SU-DHL-6 (cell line): Measurements from ENCODE around the gene MCAT.

Experiments
- H2AFZ ChIP-seq: fragments of 200-600 bp; sonication (generic); 2 replicates; pipeline ENCODE4 v1.6.1; 2014; ENCODE audit warnings: low read depth, mild to moderate bottlenecking, moderate library complexity, mixed read lengths, antibody characterized with exemption, low read length; ENCODE audit not compliant: severe bottlenecking
- H3F3A ChIP-seq: fragments of 200-600 bp; shearing (Covaris generic); 2 replicates; pipeline ENCODE4 v1.6.0; 2016; ENCODE audit warnings: antibody characterized with exemption, mild to moderate bottlenecking; ENCODE audit not compliant: insufficient read depth
- H3K27ac ChIP-seq: fragments of 200-600 bp; sonication (generic); 2 replicates; pipeline ENCODE4 v1.5.1; 2016; ENCODE audit warnings: low read depth, mild to moderate bottlenecking, low read length, moderate library complexity, mixed read lengths
- H3K27me3 ChIP-seq: fragments of 200-600 bp; sonication (generic), shearing (Covaris generic); 2 replicates; pipeline ENCODE4 v1.6.0; 2014; ENCODE audit warnings: mild to moderate bottlenecking, low read length
- H3K36me3 ChIP-seq: fragments of 200-600 bp; sonication (generic); 2 replicates; pipeline ENCODE4 v1.6.1; 2014; ENCODE audit warnings: mild to moderate bottlenecking, low read length, mixed read lengths
- H3K4me2 ChIP-seq: fragments of 300-600, 200-600 bp; shearing (Covaris generic), sonication (generic); 2 replicates; pipeline ENCODE4 v1.6.0; 2014; ENCODE audit warnings: low read length, low read depth, mild to moderate bottlenecking; ENCODE audit not compliant: poor library complexity, severe bottlenecking
- H3K4me3 ChIP-seq: fragments of 200-600 bp; sonication (generic); 2 replicates; pipeline ENCODE4 v1.5.1; 2014; ENCODE audit warnings: antibody characterized with exemption, low read length, mild to moderate bottlenecking, mixed read lengths; ENCODE audit not compliant: insufficient read depth, poor library complexity, severe bottlenecking
- H3K79me2 ChIP-seq: fragments of 200-600 bp; sonication (generic); 2 replicates; pipeline ENCODE4 v1.6.1; 2014; ENCODE audit warnings: mild to moderate bottlenecking, low read length, moderate library complexity; ENCODE audit not compliant: insufficient read depth
- H3K9ac ChIP-seq: fragments of 200-600 bp; sonication (generic); 2 replicates; pipeline ENCODE4 v1.7.0; 2014; ENCODE audit warnings: mild to moderate bottlenecking, low read length
- H3K9me2 ChIP-seq: fragments of 200-600 bp; sonication (generic); replicated peaks from 2 replicates; pipeline ENCODE4 v1.6.1; 2014; ENCODE audit warnings: low read length; ENCODE audit not compliant: insufficient read depth
- H3K9me3 ChIP-seq: fragments of 200-600 bp; sonication (generic); 2 replicates; pipeline ENCODE4 v1.6.1; 2014; ENCODE audit warnings: low read length, mixed read lengths; ENCODE audit not compliant: insufficient read depth
- H4K20me1 ChIP-seq: fragments of 200-600 bp; sonication (generic); 2 replicates; pipeline ENCODE4 v1.6.1; 2014; ENCODE audit warnings: low read depth, mild to moderate bottlenecking, antibody characterized with exemption, low read length, moderate library complexity, mixed read lengths
- EZH2phosphoT487 ChIP-seq: fragments of 200-600 bp; sonication (generic), shearing (Covaris generic); conservative IDR thresholded peaks from 2 replicates; pipeline ENCODE4 v1.6.1; 2018; ENCODE audit warnings: mild to moderate bottlenecking, antibody characterized with exemption, low read length, moderate library complexity, mixed read lengths
- TF ChIP-seq, protein P1 (sequence below): fragments of 200-600 bp; sonication (generic); IDR thresholded peaks from one replicate; pipeline ENCODE4 v1.5.1; 2017; ENCODE audit warnings: antibody characterized with exemption, mild to moderate bottlenecking, low read length, moderate library complexity; ENCODE audit not compliant: insufficient read depth, poor library complexity, severe bottlenecking

Gene MCAT

GRCh38 chr22:43187171-43188099 lies 44.2 kb upstream of the MCAT start:
- H3K79me2 ChIP-seq = peaks cover 14% of the 10 kb centered on the region
- peak overlapping the region; percentile 73 for H3K4me3 ChIP-seq
- H3K36me3 ChIP-seq = no peaks in the 10 kb centered on the region
- H4K20me1 ChIP-seq = no peaks in the 10 kb centered on the region
- H3K9ac ChIP-seq = peak overlapping the region; percentile 66
- peak overlapping the region; percentile 77 for H3K27ac ChIP-seq
- no peaks in the 10 kb centered on the region for H3K9me3 ChIP-seq
- no peaks in the 10 kb centered on the region for H3F3A ChIP-seq
- TF ChIP-seq EZH2phosphoT487 = no peak
- TF ChIP-seq, protein P1, sequence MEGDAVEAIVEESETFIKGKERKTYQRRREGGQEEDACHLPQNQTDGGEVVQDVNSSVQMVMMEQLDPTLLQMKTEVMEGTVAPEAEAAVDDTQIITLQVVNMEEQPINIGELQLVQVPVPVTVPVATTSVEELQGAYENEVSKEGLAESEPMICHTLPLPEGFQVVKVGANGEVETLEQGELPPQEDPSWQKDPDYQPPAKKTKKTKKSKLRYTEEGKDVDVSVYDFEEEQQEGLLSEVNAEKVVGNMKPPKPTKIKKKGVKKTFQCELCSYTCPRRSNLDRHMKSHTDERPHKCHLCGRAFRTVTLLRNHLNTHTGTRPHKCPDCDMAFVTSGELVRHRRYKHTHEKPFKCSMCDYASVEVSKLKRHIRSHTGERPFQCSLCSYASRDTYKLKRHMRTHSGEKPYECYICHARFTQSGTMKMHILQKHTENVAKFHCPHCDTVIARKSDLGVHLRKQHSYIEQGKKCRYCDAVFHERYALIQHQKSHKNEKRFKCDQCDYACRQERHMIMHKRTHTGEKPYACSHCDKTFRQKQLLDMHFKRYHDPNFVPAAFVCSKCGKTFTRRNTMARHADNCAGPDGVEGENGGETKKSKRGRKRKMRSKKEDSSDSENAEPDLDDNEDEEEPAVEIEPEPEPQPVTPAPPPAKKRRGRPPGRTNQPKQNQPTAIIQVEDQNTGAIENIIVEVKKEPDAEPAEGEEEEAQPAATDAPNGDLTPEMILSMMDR = peak; percentile 21
- peak overlapping the region; percentile 99 for H2AFZ ChIP-seq
- peak overlapping the region; percentile 92 for H3K4me2 ChIP-seq
- no peaks in the 10 kb centered on the region for H3K27me3 ChIP-seq
- H3K9me2 ChIP-seq = no peaks in the 10 kb centered on the region

DNA sequence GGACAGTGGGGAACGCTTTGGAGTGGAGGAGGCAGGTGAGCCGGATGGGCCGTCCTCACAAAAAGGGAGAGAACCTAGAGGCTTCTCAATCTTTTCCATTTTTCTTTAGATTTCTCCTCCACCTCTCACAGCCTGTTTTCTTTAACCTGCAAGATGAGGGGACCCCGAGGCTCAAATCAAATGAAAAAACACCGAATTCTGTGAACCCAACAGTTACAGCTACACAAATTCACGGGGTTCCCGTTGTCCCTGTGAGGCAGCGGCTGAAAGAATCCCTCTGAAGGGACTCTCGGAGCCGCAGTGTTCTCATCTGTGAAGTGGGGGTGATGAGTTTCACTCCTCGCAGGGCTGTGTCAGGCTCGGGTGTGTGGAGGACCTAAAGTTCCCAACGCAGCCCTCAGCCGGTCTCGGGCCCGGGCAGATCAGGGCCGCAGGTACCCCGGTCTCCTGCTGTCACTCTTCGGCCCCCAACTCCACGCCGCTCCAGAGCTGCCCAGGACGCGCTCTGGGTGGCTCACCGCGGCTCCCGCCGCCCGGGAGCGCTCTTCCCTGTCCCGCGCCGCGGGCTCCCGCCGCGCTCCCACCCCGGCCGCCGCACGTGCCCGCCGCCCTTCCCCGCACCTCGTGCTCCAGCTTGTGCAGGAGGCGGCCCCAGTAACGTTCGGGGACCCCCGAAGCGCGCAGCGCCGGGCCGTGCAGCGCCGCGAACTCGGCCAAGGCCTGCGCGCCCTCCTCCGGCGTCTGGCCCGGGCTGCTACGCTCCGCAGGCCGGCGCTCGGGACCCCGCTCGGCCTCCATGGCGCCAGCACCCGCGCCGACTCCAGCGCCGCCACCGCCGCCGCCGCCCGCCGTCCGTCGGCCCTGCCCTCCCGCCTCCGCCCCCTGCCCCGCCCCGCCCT lies 43.3 kb upstream of the MCAT start, which contains the start of gene TTLL12:
TSS of gene TTLL12 (minus strand) at position 863 of the 899 bp plus-strand sequence. CDS start at position 798, 65 bp downstream.
- H3F3A ChIP-seq = no peaks in the 10 kb centered on the region
- H3K36me3 ChIP-seq = no peaks in the 10 kb centered on the region
- H3K9ac ChIP-seq = peak within 1 kb of the TSS; percentile 71
- no peaks in the 10 kb centered on the region for H3K9me3 ChIP-seq
- no peaks in the 10 kb centered on the region for H4K20me1 ChIP-seq
- H3K4me3 ChIP-seq = peak within 1 kb of the TSS; percentile 83
- peak within 1 kb of the TSS; percentile 99 for H2AFZ ChIP-seq
- H3K27ac ChIP-seq = peak within 1 kb of the TSS; percentile 77
- peaks cover 14% of the 10 kb centered on the region for H3K79me2 ChIP-seq
- no peaks in the 10 kb centered on the region for H3K27me3 ChIP-seq
- TF ChIP-seq, protein P1 = no peak
- no peak for TF ChIP-seq EZH2phosphoT487
- H3K9me2 ChIP-seq = no peaks in the 10 kb centered on the region
- H3K4me2 ChIP-seq = peak within 1 kb of the TSS; percentile 92

DNA sequence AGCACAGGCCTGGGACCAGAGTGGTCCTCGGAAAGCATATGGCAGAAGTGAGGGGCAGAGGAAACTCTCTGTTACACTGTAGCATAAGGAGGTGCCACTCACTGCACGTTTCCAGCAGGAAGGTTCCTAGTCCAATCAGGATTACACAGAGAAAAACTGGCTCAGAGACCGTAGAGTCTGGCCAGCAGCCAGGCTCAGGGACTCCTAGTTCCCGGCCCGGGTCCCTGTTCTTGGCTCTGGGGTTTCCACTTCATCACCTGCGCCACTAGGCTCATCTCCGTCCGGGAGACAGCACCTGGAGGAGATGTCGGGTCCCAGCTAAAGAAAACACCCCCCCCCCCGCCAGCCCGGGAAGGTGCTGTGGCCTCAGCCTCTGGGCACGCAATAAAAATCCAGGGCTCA lies 42.7 kb upstream of the MCAT start:
- Histone ChIP-seq H3K27ac (no peak overlapping the region), H3K9me3 (no peaks in the 10 kb centered on the region), H3K9me2 (no peaks in the 10 kb centered on the region), H3K27me3 (no peaks in the 10 kb centered on the region), H3K36me3 (no peaks in the 10 kb centered on the region), H3K9ac (peak overlapping the region; percentile 71), H3F3A (no peaks in the 10 kb centered on the region), H2AFZ (no peak overlapping the region), H3K79me2 (peaks cover 14% of the 10 kb centered on the region), H3K4me2 (peak overlapping the region; percentile 80), H4K20me1 (no peaks in the 10 kb centered on the region), H3K4me3 (peak overlapping the region; percentile 83)
- no peak for TF ChIP-seq EZH2phosphoT487
